GM21360 (cell line): ENCODE measurements around the gene ZNF282.
A peak's percentile ranks its signal among the peaks of the same experiment; 100 is the strongest.
"Not testable (repeated sequence)": the region's sequence is repeated elsewhere in the genome, so short reads cannot be mapped to it uniquely, and the experiment has no call there.

Source experiments
- ATAC-seq: cut with Tn5 transposase; IDR thresholded peaks from one replicate; pipeline ENCODE4 v1.9.1; 2021; ENCODE audit warnings: mild to moderate bottlenecking, moderate library complexity; ENCODE audit not compliant: unreplicated experiment

The ZNF282 gene

DNA sequence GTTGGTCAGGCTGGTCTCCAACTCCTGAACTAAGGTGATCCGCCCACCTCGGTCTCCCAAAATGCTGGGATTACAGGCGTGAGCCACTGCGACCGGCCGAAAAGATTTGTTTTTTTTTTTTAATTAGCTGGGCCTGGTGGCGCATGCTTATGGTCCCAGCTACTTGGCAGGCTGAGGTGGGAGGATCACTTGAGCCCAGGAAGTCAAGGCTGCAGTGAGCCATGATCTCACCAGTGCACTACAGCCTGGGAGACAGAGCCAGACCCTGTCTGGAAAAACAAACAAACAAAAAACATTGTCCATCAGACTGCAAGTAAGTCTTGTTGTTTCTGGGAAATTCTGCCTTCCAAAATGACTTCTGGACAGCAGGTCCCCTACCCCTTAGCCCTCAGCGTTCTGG, 27.8 kb downstream of the ZNF282 start:
- ATAC-seq: no peak

DNA sequence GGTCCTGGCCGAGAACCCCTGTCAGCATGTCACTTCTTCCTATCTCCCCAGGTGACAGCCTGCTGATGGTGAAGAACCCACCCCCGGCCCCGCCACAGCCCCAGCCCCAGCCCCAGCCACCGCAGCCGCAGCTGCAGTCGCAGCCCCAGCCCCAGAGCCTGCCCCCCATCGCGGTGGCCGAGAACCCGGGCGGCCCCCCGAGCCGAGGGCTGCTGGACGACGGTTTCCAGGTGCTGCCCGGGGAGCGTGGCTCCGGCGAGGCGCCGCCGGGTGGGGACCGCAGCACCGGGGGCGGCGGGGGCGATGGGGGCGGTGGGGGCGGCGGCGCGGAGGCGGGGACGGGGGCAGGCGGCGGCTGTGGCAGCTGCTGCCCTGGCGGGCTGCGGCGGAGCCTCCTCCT, 28.4 kb downstream of the ZNF282 start:
- no peak for ATAC-seq

DNA sequence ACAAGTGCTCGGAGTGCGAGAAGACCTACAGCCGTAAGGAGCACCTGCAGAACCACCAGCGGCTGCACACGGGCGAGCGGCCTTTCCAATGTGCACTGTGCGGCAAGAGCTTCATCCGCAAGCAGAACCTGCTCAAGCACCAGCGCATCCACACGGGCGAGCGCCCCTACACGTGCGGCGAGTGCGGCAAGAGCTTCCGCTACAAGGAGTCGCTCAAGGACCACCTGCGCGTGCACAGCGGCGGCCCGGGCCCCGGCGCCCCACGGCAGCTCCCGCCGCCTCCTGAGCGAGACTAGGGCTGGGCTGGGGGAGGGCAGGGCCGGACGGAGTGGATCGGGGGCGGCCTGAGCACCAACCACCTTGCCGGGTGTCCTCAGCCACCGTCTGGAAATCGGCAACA, 29.0 kb downstream of the ZNF282 start:
- no peak for ATAC-seq

DNA sequence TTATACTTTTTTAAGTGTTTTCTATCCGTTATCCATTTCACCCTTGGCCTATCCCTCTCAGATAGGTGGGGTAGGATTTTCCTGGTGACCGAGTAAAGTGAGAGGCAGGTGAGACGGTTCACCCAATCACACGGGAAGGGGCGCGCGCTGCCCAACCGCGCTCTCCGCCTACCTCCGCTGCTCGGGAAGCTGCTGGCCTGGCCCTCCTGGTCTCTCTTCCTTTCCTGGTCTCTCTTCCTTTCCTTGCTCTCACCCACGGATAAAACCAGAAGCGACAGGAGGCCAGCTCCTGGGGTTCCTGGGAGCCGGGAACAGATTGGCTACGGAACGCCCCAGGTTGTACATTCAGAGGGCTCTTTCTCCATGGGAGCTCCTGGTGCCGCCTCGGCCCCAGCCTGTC, 29.8 kb downstream of the ZNF282 start:
- no peak for ATAC-seq

DNA sequence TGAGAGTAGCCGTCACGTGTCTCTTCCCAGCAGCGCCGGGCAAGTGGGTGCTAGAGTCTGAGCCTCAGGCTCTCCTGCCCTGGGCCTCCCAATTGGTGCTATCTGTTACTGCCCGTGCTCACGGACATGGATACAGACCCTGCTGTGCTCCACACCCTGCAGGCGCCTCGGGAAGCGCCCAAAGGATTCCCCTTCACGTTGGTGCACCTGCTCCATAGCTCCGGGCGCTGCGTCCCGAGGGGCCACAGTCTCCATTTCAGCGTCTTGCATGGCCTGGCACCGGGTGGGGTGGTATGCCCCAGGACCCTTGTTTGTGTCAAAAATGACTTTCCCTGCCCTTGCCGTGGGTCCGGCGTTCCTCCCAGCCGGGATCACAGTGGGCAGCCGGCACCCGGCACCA, 30.3 kb downstream of the ZNF282 start:
- no peak for ATAC-seq

DNA sequence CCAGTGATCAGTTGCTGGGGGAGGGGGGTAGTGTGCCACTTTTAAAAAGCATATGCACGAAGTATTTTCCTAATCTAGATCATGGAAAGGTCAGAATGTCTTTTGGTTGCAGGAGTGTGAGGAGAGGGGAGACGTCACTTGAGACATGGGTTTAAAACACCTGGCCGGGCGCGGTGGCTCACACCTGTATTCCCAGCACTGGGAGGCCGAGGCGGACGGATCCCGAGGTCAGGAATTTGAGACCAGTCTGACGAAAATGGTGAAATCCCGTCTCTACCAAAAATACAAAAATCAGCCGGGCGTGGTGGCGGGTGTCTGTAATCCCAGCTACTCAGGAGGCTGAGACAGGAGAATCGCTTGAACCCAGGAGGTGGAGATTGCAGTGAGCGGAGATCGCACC, 31.0 kb downstream of the ZNF282 start:
- ATAC-seq: not testable (repeated sequence)

DNA sequence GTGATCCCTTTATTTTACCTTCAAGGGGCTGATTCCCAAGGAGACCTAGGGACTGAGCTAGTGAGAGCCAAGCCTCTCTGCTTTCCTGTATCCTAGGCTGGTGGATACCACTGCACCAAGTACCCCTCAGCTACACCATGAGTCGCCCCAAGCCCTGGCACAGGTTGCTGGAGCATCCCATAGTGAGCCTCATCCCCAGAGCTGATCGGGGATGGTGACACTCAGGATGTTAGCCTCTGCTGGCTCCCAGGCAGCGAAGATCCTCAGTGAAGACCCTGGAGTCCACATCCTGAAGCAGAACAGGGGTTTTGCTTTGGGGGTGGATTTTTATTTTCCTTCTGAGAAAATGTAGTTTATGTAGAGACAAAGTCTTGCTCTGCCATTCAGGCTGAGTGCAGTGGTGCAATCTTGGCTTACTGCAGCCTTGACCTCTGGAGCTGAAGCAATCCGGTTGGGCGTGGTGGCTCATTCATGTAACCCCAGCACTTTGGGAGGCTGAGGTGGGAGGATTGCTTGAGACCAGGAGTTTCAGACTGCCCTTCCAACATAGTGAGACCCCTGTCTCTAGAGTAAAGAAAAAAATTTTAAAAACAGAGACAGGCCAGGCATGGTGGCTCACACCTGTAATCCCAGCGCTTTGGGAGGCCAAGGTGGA, 31.6 kb downstream of the ZNF282 start:
- ATAC-seq: no peak

DNA sequence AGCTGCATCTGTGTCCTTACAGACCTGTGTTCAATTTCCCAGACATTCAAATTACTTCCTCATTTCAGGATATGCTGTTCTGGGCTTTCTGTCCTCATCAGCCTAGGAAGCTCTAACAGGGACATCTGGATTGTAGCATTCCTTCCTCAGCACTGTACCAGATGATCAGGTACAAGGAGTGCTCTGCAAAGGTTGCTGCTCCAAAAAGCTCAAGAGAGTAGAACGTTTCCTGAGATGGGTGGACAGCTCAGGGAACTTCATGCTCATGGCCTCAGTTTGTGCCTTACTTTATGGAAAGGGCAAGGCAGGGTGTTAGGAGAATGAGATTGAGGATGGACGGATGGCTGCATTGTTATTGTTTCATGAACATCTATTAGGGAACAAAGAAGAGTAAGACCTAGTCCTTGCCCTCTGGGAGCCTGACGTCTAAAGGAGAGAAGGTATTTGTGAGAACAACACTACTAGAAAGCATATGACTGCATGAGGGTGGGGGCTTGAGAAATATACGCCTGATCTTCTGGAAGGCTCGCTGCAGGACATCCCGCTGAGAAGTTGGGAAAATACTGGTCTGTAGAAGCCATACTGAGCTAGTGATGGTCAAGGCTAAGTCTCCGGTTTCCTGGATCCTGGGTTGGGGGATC, 33.6 kb downstream of the ZNF282 start:
- ATAC-seq: no peak

DNA sequence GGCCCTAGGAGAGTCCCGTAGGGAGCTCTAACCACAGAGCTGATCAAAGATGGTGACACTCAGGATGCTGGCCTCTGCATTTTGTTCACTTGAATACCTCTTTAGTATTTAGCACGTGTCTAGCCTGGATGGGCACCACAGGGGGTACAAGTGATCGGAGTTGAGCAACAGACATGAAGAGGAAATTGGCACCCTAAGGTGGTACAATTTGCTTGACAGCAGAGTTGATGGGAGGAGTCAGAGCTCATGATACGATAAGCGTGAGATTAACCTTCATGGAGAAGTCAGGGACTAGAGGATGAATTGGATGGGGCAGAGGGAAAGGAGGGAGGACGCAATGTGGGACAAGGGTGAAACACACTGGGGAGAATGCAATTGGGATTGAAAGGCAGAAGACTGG, 34.2 kb downstream of the ZNF282 start:
- no peak for ATAC-seq

DNA sequence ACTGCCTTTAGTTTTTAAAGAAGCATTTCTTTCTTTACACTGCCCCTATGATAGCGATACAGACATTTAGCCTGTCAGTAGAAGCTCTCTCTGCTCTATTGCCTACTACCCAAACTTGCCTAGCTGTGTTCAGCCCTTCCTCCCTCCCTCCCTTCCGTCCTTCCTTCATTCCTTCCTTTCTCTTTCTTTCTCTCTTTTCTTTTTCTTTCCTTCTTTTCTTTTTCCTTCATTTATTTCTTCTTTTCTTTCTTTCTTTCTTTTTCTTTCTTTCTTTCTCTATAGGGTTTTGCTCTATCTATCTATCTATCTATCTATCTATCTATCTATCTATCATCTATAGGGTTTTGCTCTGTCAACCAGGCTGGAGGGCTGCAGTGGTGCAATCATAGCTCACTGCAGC, 37.0 kb downstream of the ZNF282 start:
- no peak for ATAC-seq

DNA sequence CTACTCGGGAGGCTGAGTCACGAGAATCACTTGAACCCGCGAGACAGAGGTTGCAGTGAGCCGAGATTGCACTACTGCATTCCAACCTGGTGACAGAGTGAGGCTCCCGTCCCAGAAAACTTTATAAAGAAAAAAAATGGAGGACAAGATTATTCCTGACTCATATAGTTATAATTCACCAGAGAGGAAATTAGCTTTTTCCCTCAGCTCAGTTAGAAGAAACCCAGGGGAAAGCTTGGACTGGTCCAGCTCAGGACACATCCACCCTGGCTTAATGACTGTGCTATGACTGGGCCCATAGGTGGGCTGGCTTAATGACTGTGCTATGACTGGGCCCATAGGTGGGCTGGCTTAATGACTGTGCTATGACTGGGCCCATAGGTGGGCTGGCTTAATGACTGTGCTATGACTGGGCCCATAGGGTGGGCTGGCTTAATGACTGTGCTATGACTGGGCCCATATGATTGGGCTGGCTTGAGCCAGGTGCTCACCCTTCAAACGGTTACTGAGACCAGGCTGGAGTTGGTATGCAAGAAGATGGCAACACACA, 38.4 kb downstream of the ZNF282 start:
- ATAC-seq: not testable (repeated sequence)

DNA sequence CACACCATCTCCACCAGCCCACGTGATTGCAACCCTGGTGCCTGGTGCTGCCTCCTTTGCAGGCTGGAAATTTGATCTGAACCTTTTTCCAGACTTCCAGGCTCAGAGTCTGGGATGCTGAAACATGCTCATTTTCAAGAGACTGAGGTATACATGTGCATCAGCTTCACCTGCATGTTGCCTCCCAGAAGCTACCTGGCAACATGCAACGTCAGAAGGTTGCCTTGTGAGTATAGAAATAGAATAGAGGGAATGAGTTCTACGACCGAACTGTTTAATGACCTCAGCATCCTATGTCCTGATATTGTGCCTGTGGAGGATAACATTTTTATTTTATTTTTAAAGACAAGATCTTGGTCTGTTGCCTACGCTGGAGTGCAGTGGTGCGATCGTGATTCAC, 42.2 kb downstream of the ZNF282 start:
- ATAC-seq: no peak

DNA sequence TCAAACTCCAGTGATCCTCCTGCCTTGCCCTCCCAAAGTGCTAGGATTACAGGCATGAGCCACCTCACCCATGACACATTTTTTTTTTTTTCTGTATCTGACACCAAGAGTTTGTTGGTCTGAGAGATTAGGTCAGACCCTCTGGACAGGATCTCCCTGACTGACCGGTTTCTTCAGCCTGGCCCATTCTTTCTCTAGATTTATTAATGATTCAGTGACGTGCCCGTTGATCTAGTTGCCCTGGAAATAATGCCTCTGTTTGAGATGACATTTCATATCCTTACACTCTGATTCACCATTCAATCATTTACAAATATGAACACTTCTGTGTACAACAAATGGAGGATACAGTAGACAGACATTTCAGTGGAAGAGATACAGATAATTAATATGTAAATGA, 42.7 kb downstream of the ZNF282 start:
- no peak for ATAC-seq

DNA sequence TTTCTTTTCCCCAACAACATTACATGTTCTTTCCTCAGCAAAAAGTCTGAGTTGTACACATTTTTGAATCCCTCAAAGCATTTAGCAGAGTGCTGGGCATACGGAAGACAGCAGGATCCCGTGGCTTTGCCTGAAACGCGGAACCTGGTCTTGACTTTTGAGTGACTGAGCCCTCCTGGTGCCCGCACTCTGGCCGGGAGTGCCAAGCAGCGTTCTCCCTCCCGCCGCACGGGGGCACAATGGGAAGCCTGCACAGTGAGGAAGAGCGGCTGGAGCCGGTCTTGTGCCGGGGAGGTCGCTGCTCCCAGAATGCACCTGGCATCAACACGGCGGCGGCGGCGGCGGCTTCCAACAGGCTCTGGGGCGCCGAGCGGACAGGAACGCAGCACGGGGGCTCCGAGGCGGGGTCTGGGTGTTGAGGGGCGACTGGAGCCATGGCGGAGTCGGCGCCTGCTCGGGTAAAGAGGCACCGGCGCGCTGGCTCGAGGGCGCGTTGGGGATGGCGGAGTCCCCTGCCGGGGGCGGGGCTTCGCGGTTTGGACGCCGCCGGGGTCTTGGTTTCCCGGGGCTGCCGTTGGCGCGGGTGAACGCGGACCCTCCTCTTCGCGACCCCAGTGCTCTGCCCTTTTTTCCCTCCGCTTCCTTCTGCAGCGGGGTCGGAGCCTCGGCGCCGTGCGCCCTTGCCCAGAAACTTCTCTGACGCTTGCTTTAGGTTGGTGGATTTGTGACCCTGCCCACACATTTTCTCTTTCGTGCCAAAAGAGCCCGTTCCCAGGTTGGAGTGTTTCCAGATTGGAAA, 44.2 kb downstream of the ZNF282 start, which contains the start of gene ZNF212:
Gene ZNF212 (plus strand): TSS at position 307 of the 799 bp plus-strand sequence. CDS start 128 bp downstream, at position 435.
- peak; percentile 98 for ATAC-seq

DNA sequence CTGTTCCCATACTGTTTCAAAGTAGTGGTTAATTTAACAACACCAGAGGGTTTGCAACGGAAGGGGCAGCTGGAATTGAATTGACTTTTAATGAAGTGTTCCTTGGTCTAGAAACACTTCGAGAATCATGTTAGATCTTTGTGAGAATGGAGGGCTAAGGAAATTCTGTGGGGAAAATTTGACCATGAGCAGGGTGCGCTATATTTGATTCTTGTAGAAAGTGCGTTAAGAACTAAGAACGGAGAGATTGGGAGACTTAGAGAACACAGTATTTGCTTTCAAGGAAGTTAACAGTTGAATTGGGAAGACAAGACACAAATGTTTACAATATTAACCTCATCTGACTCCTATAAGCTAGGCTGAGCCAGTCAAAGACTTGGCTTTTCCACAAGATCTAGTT, 45.3 kb downstream of the ZNF282 start:
- no peak for ATAC-seq

DNA sequence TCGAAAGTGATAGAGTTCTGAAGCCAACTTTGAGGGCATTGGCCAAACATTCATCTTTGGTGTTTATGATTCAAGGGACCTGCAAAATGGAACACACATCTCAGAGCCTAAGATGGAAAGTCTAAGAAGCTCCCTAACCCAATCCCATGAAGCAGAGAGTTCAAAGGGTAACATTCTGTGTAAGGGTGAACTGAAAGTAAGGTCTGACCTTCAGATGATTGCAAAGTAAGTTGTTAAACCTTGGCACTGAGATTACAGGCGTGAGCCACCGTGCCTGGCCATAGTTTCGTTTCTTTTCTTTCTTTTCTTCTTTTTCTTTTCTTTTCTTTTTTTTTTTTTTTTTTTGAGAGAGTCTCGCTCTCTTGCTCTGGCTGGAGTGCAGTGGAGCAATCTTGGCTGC, 46.4 kb downstream of the ZNF282 start:
- ATAC-seq: no peak

DNA sequence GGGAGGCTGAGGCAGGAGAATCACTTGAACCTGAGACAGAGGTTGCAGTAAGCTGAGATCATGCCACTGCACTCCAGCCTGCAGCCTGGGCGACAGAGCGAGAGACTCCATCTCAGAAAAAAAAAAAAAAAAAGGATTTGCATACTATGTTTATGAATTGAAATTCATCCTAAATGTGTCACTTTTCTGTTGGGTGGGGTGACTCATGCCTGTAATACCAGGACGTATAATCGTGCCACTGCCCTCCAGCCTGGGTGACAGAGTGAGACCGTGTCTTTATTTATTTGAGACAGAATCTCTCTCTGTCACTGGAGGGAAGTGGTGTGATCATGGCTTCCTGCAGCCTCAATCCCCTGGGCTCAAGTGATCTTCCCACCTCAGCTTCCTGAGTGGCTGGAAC, 49.9 kb downstream of the ZNF282 start:
- ATAC-seq: peak; percentile 54

DNA sequence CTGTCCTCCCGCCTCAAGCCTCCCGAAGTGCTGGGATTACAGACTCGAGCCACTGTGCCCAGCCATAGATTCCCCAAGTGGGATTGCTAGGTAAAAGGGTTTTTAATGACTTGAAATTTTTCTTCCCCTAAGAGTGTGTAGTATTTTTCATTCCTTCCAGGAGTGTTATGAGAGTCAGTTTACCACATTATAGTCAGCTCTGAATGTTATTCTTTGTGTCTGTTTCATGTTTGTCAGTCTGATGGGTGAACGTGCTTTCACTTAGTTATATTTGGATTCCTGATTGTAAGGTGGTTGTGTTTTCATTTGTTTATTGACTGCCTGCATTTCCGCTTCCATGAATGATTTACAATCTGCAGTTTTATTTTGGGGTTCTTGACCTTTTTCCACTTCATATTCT, 50.4 kb downstream of the ZNF282 start:
- ATAC-seq: no peak

DNA sequence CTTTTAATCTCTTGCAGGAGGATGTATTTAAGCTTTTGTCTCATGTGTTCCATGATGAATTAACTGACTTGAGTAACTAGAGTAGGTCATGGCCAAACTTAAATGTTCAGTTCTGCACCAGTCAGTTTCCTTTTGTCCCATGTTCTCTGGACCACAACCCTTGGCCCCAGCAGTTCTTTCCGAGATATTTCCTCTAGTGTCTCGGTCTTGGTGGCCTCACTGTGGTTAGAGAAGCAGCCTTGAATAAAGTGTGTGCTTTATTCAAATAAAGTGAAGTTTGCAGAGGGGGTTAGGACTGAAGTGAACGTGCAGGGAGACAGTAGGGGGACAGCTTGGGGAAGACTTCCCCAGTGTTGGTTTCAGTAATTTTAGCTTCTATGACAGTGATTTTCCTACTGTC, 53.4 kb downstream of the ZNF282 start:
- ATAC-seq: no peak

DNA sequence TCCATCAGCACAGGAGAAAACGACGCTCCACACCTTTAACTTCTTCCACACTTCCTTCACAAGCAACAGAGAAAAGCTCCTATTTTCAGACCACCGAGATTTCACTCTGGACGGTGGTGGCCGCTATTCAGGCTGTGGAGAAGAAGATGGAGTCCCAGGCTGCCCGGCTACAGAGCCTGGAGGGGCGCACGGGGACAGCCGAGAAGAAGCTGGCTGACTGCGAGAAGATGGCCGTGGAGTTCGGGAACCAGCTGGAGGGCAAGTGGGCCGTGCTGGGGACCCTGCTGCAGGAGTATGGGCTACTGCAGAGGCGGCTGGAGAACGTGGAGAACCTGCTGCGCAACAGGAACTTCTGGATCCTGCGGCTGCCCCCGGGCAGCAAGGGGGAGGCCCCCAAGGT, 54.8 kb downstream of the ZNF282 start:
- not testable (repeated sequence) for ATAC-seq

DNA sequence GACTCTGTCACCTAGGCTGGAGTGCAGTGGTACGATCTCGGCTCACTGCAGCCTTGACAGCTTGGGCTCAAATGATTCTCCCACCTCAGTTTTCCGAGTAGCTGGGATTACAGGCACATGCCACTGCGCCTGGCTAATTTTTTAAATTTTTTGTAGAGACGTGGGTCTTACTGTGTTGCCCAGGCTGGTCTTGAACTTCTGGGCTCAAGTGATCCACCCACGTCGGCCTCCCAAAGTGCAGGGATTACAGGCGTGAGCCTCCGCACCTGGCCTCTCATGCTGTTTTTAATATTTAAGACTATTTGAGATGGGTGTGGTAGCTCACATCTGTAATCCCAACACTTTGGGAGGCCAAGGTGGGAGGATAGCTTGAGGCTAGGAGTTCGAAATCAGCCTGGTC, 56.2 kb downstream of the ZNF282 start:
- not testable (repeated sequence) for ATAC-seq

DNA sequence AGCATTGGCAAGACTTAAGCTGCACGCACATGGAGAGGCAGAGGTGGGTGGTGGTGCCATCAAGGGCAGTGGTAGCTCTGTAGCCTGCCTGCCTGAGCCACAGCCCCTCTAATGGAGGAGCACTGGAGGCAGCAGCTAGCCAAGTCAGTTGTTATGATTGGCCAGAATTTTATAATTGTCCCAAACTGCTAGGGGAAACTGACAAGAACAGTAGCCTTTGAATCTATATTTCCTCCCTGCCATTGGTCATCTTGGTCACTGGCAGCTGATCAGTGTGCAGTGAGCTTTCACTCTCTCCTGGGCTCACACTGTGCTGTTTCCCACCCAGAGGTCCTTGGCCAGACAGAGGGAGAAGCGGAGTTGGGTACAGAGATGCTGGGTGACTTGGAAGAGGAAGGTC, 57.0 kb downstream of the ZNF282 start:
- no peak for ATAC-seq
